Smooth muscle cell (in vitro differentiated cells): Measurements from ENCODE around the gene TAF11L13. TPM values are rescaled to one million over a fixed set of nuclear protein-coding genes. Genes with fewer than 3 reads are reported as not detected.

Experiments used
- DNase-seq: peaks from one replicate; lab custom pipeline; 2025; ENCODE audit not compliant: unreplicated experiment; lab: John Stamatoyannopoulos, UW
- H2AFZ ChIP-seq: fragments of 200-600 bp; sonication (generic); 2 replicates; pipeline ENCODE4 v1.6.0; 2016; ENCODE audit warnings: antibody characterized with exemption, low read depth, mild to moderate bottlenecking
- H3F3A ChIP-seq: fragments of 200-600 bp; sonication (generic); 2 replicates; pipeline ENCODE4 v1.6.0; 2017; ENCODE audit warnings: antibody characterized with exemption, low read depth
- H3K27ac ChIP-seq: fragments of 200-600 bp; sonication (generic); 2 replicates; pipeline ENCODE4 v1.5.1; 2016; ENCODE audit warnings: low read depth, mild to moderate bottlenecking
- H3K27me3 ChIP-seq: fragments of 200-600 bp; sonication (generic); 2 replicates; pipeline ENCODE4 v1.6.1; 2016; ENCODE audit warnings: low read depth, mild to moderate bottlenecking
- H3K36me3 ChIP-seq: fragments of 200-600 bp; sonication (generic); 2 replicates; pipeline ENCODE4 v1.5.1; 2016; ENCODE audit warnings: low read depth
- H3K4me1 ChIP-seq: fragments of 200-600 bp; sonication (generic); 2 replicates; pipeline ENCODE4 v1.5.1; 2016; ENCODE audit warnings: low read depth
- H3K4me2 ChIP-seq: fragments of 200-600 bp; sonication (generic); 2 replicates; pipeline ENCODE4 v1.6.0; 2016; ENCODE audit warnings: mild to moderate bottlenecking
- H3K4me3 ChIP-seq: fragments of 200-600 bp; sonication (generic); 2 replicates; pipeline ENCODE4 v1.5.1; 2016; ENCODE audit warnings: mild to moderate bottlenecking
- H3K79me2 ChIP-seq: fragments of 200-600 bp; sonication (generic); 2 replicates; pipeline ENCODE4 v1.6.0; 2016; ENCODE audit warnings: low read depth, mild to moderate bottlenecking
- H3K9ac ChIP-seq: fragments of 200-600 bp; sonication (generic); 2 replicates; pipeline ENCODE4 v1.6.0; 2016; ENCODE audit warnings: low read depth
- H3K9me3 ChIP-seq: fragments of 200-600 bp; sonication (generic); replicated peaks from 2 replicates; pipeline ENCODE4 v1.5.1; 2016; ENCODE audit warnings: low read depth
- H4K20me1 ChIP-seq: fragments of 200-600 bp; sonication (generic); 2 replicates; pipeline ENCODE4 v1.6.0; 2016; ENCODE audit warnings: low read depth
- WGBS: methylation state at CpG from one replicate; pipeline ENCODE4 v1.1.7; 2016; ENCODE audit warnings: low lambda C conversion rate; 5-methylcytosine and 5-hydroxymethylcytosine counted together
- polyA plus RNA-seq: library from polyadenylated mRNA; unstranded; fragments of >200 nt; fragmentation: Nextera tagmentation; extraction: Ambion mirVana; gene quantifications from 2 replicates; pipeline ENCODE4 v1.2.1, GENCODE V29; 2016
- total RNA-seq: library from RNA; depleted of rRNA; stranded (reverse); fragments of >200 nt; gene quantifications from 2 replicates; pipeline ENCODE4 v1.2.3, GENCODE V29; 2014
- TF ChIP-seq, protein P1 (sequence below): fragments of 200-600 bp; sonication (generic); IDR thresholded peaks from 2 replicates; pipeline ENCODE4 v1.5.1; 2017; ENCODE audit warnings: borderline replicate concordance, mild to moderate bottlenecking, antibody characterized with exemption; ENCODE audit not compliant: insufficient read depth, poor library complexity, severe bottlenecking

Gene TAF11L13
- total and polyA plus RNA-seq, 2 experiments from 2014 or later: not detected

DNA sequence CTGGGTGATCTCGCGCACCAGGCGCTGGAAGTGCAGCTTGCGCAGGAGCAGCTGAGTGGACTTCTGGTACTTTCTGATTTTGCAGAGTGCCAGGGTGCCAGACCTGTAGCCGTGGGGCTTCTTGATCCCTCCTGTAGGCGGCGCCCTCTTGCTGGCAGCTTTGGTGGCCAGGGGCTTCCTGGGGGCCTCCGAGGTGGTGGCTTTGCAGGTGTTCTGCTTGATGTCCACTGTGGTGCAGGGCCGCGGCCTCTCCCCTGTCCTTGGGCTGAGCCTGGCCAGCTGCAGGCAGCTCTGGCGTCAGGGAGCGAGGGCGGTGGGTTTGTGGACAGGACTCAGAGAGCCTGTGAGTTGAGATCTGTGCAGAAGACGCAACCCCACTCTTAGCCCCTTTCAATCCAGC is 38.5 kb downstream of the TAF11L13 start:
- Histone ChIP-seq H3K27me3 (no peaks in the 10 kb centered on the region), H4K20me1 (no peaks in the 10 kb centered on the region), H3F3A (no peaks in the 10 kb centered on the region), H3K27ac (no peak overlapping the region), H3K9me3 (no peaks in the 10 kb centered on the region), H3K4me2 (no peak overlapping the region), H3K79me2 (no peaks in the 10 kb centered on the region), H3K36me3 (no peaks in the 10 kb centered on the region), H3K4me1 (no peaks in the 10 kb centered on the region), H2AFZ (no peak overlapping the region), H3K4me3 (no peak overlapping the region), H3K9ac (no peak overlapping the region)
- no peak for DNase-seq
- TF ChIP-seq, protein P1, sequence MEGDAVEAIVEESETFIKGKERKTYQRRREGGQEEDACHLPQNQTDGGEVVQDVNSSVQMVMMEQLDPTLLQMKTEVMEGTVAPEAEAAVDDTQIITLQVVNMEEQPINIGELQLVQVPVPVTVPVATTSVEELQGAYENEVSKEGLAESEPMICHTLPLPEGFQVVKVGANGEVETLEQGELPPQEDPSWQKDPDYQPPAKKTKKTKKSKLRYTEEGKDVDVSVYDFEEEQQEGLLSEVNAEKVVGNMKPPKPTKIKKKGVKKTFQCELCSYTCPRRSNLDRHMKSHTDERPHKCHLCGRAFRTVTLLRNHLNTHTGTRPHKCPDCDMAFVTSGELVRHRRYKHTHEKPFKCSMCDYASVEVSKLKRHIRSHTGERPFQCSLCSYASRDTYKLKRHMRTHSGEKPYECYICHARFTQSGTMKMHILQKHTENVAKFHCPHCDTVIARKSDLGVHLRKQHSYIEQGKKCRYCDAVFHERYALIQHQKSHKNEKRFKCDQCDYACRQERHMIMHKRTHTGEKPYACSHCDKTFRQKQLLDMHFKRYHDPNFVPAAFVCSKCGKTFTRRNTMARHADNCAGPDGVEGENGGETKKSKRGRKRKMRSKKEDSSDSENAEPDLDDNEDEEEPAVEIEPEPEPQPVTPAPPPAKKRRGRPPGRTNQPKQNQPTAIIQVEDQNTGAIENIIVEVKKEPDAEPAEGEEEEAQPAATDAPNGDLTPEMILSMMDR: no peak
- 91% methylated on average over 11 of the region's 14 CpGs for WGBS

DNA sequence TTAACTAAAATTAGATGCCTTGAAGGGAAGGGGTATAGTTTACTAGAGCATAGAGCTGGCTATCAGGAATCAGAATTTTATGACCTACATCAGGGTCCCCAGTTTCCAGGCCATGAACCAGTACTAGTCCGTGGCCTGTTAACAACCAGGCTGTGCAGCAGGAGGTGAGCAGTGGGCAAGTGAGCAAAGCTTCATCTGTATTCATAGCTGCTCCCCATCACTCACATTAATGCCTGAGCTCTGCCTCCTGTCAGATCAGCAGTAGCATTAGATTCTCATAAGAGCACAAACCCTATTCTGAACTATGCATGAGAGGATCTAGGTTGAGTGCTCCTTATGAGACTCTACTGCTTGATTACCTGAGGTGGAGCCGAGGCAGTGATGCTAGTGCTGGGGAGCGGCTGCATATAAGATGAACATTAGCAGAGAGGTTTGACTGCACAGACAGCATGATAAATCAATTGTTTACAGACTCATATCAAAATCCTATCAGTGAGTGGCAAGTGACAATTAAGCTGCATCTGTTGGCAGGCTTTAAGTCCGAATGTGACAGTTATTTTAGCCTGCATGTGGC is 47.0 kb downstream of the TAF11L13 start:
- no peak overlapping the region for H3K27ac ChIP-seq
- H3K27me3 ChIP-seq: no peaks in the 10 kb centered on the region
- no peaks in the 10 kb centered on the region for H3K36me3 ChIP-seq
- no peaks in the 10 kb centered on the region for H3K4me1 ChIP-seq
- no peak overlapping the region for H3K4me3 ChIP-seq
- TF ChIP-seq, protein P1: no peak
- no peaks in the 10 kb centered on the region for H4K20me1 ChIP-seq
- no peak overlapping the region for H2AFZ ChIP-seq
- no peaks in the 10 kb centered on the region for H3F3A ChIP-seq
- H3K4me2 ChIP-seq: no peak overlapping the region
- no peaks in the 10 kb centered on the region for H3K9me3 ChIP-seq
- no peak for DNase-seq
- no peak overlapping the region for H3K9ac ChIP-seq
- no peaks in the 10 kb centered on the region for H3K79me2 ChIP-seq
- WGBS: 83% methylated on average over 4 of the region's 4 CpGs

DNA sequence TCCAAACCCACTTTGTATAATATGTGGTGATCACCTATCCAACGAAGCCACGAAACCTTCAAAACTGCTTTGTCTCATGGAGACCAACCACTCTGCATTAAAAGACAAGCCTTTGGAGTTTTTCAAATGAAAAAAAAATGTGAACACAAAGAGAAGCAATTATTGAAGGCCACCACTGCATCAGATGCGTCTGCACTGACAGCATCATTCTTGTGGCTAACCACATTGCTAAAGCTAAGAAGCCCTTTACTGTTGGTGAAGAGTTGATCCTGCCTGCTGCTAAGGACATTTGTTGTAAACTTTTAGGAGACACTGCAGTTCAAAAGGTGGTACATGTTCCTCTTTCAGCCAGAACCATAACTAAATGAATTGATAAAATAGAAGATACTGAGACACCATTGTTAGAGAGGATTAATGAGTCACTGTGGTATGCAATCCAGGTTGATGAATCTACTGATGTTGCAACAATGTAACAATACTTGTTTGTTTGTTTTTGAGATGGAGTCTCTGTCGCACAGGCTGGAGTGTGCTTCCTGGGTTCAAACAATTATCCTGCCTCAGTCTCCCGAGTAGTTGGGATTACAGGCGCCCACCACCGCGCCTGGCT is 47.8 kb downstream of the TAF11L13 start:
- H3K4me3 ChIP-seq: no peak overlapping the region
- no peaks in the 10 kb centered on the region for H3K9me3 ChIP-seq
- DNase-seq: no peak
- H3K4me2 ChIP-seq: no peak overlapping the region
- H3K9ac ChIP-seq: no peak overlapping the region
- H2AFZ ChIP-seq: no peak overlapping the region
- H3F3A ChIP-seq: no peaks in the 10 kb centered on the region
- H3K27me3 ChIP-seq: no peaks in the 10 kb centered on the region
- TF ChIP-seq, protein P1: no peak
- H3K27ac ChIP-seq: no peak overlapping the region
- no peaks in the 10 kb centered on the region for H3K79me2 ChIP-seq
- H3K4me1 ChIP-seq: no peaks in the 10 kb centered on the region
- 83% methylated on average over 8 of the region's 8 CpGs for WGBS
- H3K36me3 ChIP-seq: no peaks in the 10 kb centered on the region
- no peaks in the 10 kb centered on the region for H4K20me1 ChIP-seq

DNA sequence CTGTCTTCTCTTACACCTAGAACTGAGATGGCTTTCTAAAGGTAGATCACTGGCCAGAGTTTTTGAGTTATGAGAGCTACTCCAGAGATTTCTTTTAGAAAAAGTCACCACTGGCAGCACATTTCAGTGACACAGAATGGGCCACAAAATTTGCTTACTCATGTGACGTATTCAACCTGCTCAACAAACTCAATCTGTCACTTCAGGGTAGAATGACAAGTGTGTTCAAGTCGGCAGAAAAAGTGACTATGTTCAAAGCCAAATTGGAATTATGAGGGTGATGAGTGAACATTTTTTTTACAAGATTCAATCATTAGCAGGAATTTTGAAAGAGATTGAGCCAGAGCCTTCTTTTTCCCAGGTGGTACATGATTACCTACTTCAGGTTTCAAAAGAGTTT is 48.8 kb downstream of the TAF11L13 start:
- Histone ChIP-seq H3K9me3 (no peaks in the 10 kb centered on the region), H3F3A (no peaks in the 10 kb centered on the region), H4K20me1 (no peaks in the 10 kb centered on the region), H3K27ac (no peak overlapping the region), H3K4me2 (no peak overlapping the region), H3K4me3 (no peak overlapping the region), H3K4me1 (no peaks in the 10 kb centered on the region), H3K27me3 (no peaks in the 10 kb centered on the region), H3K79me2 (no peaks in the 10 kb centered on the region), H3K9ac (no peak overlapping the region), H2AFZ (no peak overlapping the region), H3K36me3 (no peaks in the 10 kb centered on the region)
- TF ChIP-seq, protein P1: no peak
- WGBS: 77% methylated on average over 2 of the region's 2 CpGs
- DNase-seq: no peak
